Effector memory CD4-positive, alpha-beta T cell (primary cell): Measurements from ENCODE around the gene S100A4.
"Not testable (repeated sequence)": the region's sequence is repeated elsewhere in the genome, so short reads cannot be mapped to it uniquely, and the experiment has no call there.

Experiments
- DNase-seq, 3 donors: peaks; one replicate each; pipeline ENCODE4 v3.0.0-alpha.2; 2020
- H3K27ac ChIP-seq: 2 replicates; pipeline ENCODE4 v1.7.0; 2013; ENCODE audit warnings: mild to moderate bottlenecking, low read length, moderate library complexity; ENCODE audit not compliant: insufficient read depth, poor library complexity, severe bottlenecking
- H3K27me3 ChIP-seq: replicated peaks from 2 replicates; pipeline ENCODE4 v1.7.0; 2013; ENCODE audit warnings: mild to moderate bottlenecking, low read length; ENCODE audit not compliant: insufficient read depth, control insufficient read depth, poor library complexity, severe bottlenecking
- H3K36me3 ChIP-seq: 2 replicates; pipeline ENCODE4 v1.7.0; 2013; ENCODE audit warnings: mild to moderate bottlenecking, low read length, moderate library complexity; ENCODE audit not compliant: control insufficient read depth, insufficient read depth
- H3K4me1 ChIP-seq: 2 replicates; pipeline ENCODE4 v1.7.0; 2013; ENCODE audit warnings: low read length, mild to moderate bottlenecking; ENCODE audit not compliant: control insufficient read depth, insufficient read depth, poor library complexity, severe bottlenecking
- H3K4me3 ChIP-seq: 2 replicates; pipeline ENCODE4 v1.7.0; 2013; ENCODE audit warnings: low read length, low read depth, mild to moderate bottlenecking; ENCODE audit not compliant: insufficient read depth, poor library complexity, severe bottlenecking
- H3K9me3 ChIP-seq: 2 replicates; pipeline ENCODE4 v1.7.0; 2013; ENCODE audit warnings: mild to moderate bottlenecking, low read length, moderate library complexity; ENCODE audit not compliant: control insufficient read depth

S100A4 gene

DNA sequence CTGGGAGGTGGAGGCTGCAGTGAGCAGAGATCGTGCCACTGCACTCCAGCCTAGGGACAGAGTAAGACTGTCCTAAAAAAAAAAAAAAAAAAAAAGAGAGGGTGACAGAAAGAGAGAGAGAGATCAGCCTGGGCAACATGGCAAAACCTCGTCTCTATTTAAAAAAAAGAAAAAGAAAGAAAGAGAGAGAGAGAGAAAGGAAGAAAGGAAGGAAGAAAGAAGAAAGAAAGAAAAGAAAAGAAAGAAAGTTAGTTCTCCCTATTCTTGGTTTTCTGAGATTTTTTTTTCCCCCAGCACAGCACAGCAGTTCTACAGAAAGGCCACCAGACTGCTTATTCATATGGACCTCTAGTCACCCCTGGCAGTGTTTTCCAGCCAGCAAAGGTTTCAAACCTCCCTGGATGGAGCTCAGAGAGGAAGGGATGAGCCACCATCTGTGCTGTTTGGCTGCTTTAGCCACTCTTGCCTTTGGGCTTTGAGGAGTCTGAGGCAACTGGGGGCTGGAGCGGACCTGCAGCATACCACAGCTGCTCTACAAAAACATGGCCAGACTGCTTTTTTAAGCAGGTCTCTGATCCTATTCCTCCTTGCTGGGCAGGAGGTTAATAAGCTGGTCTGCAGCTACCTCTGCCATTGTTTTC is 20.4 kb downstream of the S100A4 start:
- Histone ChIP-seq H3K4me1 (no peaks in the 10 kb centered on the region), H3K9me3 (no peaks in the 10 kb centered on the region), H3K4me3 (no peak overlapping the region), H3K27ac (no peak overlapping the region), H3K27me3 (no peaks in the 10 kb centered on the region), H3K36me3 (no peaks in the 10 kb centered on the region)
- DNase-seq: no peak

GRCh38 chr1:153522353-153523048 is 23.1 kb downstream of the S100A4 start:
- H3K27me3 ChIP-seq, H3K4me1 ChIP-seq, DNase-seq: not testable (repeated sequence)

GRCh38 chr1:153521808-153522207 is 23.8 kb downstream of the S100A4 start:
- not testable (repeated sequence) for H3K4me1 ChIP-seq, H3K27ac ChIP-seq, H3K27me3 ChIP-seq, H3K9me3 ChIP-seq, H3K36me3 ChIP-seq, DNase-seq, H3K4me3 ChIP-seq

More at GRCh38 chr1:153522353-153523048, 23.1 kb downstream of the S100A4 start:
- H3K27ac ChIP-seq, H3K9me3 ChIP-seq, H3K4me3 ChIP-seq, H3K36me3 ChIP-seq: not testable (repeated sequence)

DNA sequence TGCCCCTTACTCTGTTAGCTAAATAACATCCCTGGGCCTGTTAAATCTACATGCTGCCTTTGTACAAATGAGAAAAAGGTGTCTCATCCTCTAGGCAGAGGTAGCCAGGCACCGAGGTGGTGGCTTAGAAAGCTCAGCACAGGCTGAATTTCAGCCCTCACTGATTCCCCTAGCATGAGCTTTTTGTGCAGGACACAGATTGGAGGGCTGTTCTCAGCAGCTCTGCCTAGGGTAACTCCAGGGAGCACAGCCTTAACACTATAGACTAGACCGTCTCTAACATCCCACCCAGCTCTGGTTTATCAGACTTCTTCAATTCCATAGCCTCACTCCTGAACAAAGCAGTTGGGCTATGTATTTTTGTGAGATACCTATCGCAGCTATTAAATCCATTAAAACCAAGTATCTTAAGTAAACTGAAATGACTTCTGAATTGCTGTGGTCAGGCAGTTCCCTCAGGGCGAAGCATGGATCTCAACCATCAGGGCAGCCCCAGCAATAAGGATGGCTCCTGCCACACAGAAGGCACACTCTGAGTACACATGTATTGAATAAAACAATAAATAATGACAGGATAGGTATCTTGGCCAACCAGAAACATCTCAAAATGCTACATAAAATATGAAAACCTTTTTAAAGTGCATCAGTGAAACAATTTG is 24.7 kb downstream of the S100A4 start:
- no peak for DNase-seq
- H3K36me3 ChIP-seq: no peaks in the 10 kb centered on the region
- H3K4me3 ChIP-seq: no peak overlapping the region
- no peaks in the 10 kb centered on the region for H3K9me3 ChIP-seq
- H3K4me1 ChIP-seq: no peaks in the 10 kb centered on the region
- H3K27ac ChIP-seq: no peak overlapping the region
- no peaks in the 10 kb centered on the region for H3K27me3 ChIP-seq

GRCh38 chr1:153520137-153520691 is 25.4 kb downstream of the S100A4 start:
- H3K4me1 ChIP-seq, H3K27ac ChIP-seq, H3K27me3 ChIP-seq, H3K36me3 ChIP-seq, DNase-seq, H3K4me3 ChIP-seq, H3K9me3 ChIP-seq: not testable (repeated sequence)

- H3K27me3 ChIP-seq: no peaks in the 10 kb centered on the region
- H3K4me1 ChIP-seq: no peaks in the 10 kb centered on the region
- H3K27ac ChIP-seq: no peak overlapping the region
- H3K36me3 ChIP-seq: no peaks in the 10 kb centered on the region
- no peaks in the 10 kb centered on the region for H3K9me3 ChIP-seq
- H3K4me3 ChIP-seq: no peak overlapping the region
- no peak for DNase-seq
Measured at GRCh38 chr1:153519242-153519641, 26.4 kb downstream of the S100A4 start.

DNA sequence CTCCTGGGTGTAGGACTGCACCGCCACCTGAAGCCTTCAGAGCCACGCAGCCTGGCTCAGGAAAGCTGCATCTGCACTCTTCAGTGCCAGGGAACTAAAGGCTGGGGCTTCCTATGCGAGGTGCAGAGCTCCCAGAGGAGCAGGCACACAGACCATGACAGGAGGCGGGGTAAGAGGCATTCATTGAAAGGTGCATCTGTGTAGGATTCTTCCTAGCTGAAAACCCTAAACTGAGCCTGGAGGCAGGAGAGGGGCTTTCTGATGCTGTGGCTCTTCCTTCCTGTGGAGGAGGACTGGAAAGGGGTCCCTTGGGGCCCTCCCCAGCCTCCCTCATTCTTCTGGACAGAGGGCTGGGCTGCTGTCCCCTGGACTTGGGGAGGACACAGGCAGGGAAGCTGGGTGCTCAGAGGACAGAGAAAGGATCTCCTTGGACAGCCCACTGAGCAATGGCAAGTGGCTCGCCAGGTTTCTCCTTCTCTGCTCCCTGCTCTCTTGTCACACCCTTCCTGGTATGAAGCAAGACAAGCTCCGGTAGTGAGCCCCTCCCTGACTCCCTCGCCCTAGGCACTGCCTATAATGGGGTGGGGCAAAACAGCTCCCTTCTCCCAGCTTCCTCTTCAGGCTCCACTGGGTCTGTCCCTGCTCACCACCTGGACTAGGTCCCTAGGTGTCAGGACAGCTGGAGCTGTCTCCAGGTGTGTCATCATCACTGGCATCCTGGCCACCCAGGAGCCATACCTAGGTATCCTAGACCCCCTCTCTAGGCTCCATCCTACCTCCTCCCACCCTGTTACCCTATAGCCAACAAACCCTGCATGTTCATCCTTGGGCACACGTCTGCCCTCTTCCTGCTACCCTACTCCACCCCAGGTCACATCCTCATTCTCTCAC is 29.9 kb downstream of the S100A4 start:
- H3K4me1 ChIP-seq: no peaks in the 10 kb centered on the region
- H3K4me3 ChIP-seq: no peak overlapping the region
- no peak overlapping the region for H3K27ac ChIP-seq
- no peak for DNase-seq
- no peaks in the 10 kb centered on the region for H3K36me3 ChIP-seq
- no peaks in the 10 kb centered on the region for H3K27me3 ChIP-seq
- H3K9me3 ChIP-seq: no peaks in the 10 kb centered on the region

- H3K27ac ChIP-seq: no peak overlapping the region
- no peak overlapping the region for H3K4me3 ChIP-seq
- DNase-seq: no peak
- no peaks in the 10 kb centered on the region for H3K36me3 ChIP-seq
- no peaks in the 10 kb centered on the region for H3K27me3 ChIP-seq
- no peaks in the 10 kb centered on the region for H3K9me3 ChIP-seq
- H3K4me1 ChIP-seq: no peaks in the 10 kb centered on the region
Measured at GRCh38 chr1:153513666-153514065, 31.9 kb downstream of the S100A4 start.

DNA sequence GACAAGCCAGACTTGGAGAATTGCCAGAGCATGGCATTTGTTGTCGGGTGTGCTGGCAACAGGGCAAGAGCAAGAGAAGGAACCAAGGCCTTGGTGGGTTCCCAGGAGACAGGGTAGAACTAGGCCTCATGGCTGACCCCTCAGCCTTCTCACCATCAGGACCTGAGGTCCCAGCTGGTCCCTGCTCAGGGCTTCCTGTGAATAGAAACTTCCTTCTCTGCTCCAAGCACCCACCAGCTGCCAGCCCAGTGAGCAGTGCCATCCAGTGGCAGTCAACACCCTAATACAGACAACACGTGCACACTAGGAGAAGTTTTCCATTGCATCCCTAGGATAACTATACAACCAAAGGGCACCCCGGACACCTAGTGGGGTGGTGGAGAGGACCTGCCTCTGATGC is 32.6 kb downstream of the S100A4 start:
- Histone ChIP-seq H3K9me3 (no peaks in the 10 kb centered on the region), H3K4me3 (no peak overlapping the region), H3K27me3 (no peaks in the 10 kb centered on the region), H3K27ac (no peak overlapping the region), H3K36me3 (no peaks in the 10 kb centered on the region), H3K4me1 (no peaks in the 10 kb centered on the region)
- DNase-seq: no peak
